ENCODE results near the gene ECEL1. TPM values are rescaled to one million over a fixed set of nuclear protein-coding genes. Genes with fewer than 3 reads are reported as not detected.
"Not testable (repeated sequence)": the region's sequence is repeated elsewhere in the genome, so short reads cannot be mapped to it uniquely, and the experiment has no call there.

Gene ECEL1
- total RNA-seq, 4 donors from 2014 or later: 0.10 to 0.39 TPM; not detected in 2

DNA sequence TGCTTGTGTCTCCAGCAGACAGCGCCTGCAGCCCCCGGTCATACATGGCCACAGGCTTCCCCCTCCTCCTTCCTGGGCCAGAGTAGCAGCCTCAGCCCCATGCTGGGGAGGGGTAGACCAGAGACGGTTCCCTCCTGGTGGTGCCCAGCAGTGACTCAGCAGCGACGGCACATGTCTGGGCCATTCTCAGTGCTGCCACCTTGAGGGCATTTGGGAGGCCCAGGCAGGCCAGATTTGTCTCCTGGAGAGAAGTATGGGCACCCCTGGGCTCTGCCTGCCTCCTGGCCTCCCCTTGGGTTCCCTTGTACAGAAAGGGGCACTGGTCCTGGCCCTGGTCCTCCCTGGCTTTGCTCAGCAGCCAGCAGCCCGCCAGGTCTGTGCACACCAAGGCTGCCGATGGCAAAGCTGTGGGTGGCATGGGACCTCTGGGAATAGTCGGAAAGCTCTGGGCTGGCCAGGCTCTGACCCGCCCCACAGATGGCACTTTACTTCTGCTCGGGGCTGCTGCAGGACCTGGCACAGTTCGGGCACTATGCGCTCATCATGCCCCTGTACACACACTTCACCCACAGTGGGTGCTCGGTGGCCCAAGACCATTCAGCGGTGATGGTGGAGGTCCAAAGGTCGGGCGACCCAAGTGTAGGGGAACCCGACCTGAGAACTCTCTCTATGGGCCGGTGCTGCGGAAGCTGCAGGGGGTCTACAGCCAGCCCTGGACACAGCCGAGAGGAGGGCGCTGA, 43.1 kb downstream of the ECEL1 start:
- intact Hi-C loops (cut with DNase I; ENCODE audit: low total_unique reads): loop anchor here (5.0 kb wide), 1 partner anchor 537 kb away; no protein-coding TSS in a partner anchor

DNA sequence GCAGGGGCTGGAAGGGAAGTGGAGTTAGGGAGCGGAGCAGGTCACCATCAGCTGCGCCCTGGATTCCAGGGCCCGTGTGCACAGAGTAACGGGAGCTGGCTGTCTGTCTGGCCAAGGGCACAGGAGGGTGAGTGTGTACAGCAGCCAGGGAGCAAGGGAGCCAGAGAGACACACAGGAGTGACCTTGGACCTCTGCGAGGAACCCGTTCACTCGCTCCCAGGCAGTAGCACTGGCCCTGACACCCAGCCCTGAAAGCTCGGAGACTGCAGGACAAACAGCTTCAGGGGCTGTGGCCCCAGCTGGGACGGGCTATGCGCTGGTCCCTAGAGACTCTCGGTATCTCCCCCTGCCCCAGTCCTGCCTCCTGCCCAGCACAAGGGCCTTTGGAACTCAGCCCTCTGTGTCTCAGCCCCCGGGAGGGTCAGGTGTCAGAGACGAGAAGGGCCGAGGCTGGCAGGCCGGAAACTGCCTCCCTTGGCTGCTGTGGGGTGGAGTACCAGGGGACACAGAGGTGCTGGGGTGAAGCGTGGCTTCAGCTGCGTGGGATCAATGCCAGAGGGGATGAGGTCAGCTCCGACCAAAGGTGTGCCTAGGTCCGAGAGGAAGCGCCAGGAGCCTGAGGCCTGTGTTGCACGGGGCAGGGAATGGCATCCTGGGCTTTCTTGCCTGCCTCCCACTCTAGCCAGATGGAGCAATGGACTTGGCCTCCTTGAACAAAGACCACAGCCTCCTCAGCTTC, 43.8 kb downstream of the ECEL1 start:
- H3K4me3 ChIP-seq (ENCODE audit: low read depth, poor library complexity, severe bottlenecking): not testable (repeated sequence)
- intact Hi-C loops (cut with DNase I; ENCODE audit: low total_unique reads): loop anchor here (5.0 kb wide), 1 partner anchor 537 kb away; no protein-coding TSS in a partner anchor
- WGBS, 2 donors: 56 to 64% methylated on average over 6 to 16 of the region's 21 CpGs
- peak in 1 of 2 donors; percentile 62 for DNase-seq (ENCODE audit: low spot score in 2 of 2)

More for the DNA sequence above, 43.1 kb downstream of the ECEL1 start:
- no peak for TF ChIP-seq POLR2A (IDR thresholded peaks at IDR 0.05)
- TF ChIP-seq, protein P1, sequence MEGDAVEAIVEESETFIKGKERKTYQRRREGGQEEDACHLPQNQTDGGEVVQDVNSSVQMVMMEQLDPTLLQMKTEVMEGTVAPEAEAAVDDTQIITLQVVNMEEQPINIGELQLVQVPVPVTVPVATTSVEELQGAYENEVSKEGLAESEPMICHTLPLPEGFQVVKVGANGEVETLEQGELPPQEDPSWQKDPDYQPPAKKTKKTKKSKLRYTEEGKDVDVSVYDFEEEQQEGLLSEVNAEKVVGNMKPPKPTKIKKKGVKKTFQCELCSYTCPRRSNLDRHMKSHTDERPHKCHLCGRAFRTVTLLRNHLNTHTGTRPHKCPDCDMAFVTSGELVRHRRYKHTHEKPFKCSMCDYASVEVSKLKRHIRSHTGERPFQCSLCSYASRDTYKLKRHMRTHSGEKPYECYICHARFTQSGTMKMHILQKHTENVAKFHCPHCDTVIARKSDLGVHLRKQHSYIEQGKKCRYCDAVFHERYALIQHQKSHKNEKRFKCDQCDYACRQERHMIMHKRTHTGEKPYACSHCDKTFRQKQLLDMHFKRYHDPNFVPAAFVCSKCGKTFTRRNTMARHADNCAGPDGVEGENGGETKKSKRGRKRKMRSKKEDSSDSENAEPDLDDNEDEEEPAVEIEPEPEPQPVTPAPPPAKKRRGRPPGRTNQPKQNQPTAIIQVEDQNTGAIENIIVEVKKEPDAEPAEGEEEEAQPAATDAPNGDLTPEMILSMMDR (IDR thresholded peaks at IDR 0.05): no peak
- H3K4me3 ChIP-seq (ENCODE audit: low read depth, poor library complexity, severe bottlenecking): no peak overlapping the region
- WGBS, 2 donors: 71 to 74% methylated on average over 18 to 19 of the region's 21 CpGs
- peak in 1 of 2 donors; percentile 81 for DNase-seq (ENCODE audit: low spot score in 2 of 2)

DNA sequence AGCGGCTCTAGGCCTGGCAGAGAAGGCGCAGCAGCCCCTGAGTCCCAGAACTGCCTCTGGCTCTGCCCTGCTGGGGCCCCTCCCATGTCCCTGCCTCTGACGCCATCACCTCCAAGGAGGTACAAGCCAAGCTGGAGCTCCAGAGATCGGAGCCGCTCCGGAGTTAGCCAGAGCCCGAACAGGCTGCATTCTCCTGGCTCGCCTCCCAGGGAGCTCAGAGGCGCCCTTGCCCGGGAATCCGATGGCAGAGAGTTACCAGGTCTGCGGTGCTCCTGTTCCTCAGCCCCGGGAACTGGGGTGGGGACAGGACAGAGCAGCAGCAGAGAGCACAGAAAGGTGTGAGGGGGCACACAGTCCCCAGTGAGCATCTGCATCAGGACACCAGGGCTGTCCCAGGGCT, 44.6 kb downstream of the ECEL1 start:
- WGBS, 2 donors: 76% methylated on average over 5 of the region's 13 CpGs; no CpG with 5 or more reads in 1 of the 2 donors
- intact Hi-C loops (cut with DNase I; ENCODE audit: low total_unique reads): loop anchor here (5.0 kb wide), 1 partner anchor 536 kb away; no protein-coding TSS in a partner anchor
- peak in 1 of 2 donors; percentile 57 for DNase-seq (ENCODE audit: low spot score in 2 of 2)
- not testable (repeated sequence) for H3K4me3 ChIP-seq (ENCODE audit: low read depth, poor library complexity, severe bottlenecking)

DNA sequence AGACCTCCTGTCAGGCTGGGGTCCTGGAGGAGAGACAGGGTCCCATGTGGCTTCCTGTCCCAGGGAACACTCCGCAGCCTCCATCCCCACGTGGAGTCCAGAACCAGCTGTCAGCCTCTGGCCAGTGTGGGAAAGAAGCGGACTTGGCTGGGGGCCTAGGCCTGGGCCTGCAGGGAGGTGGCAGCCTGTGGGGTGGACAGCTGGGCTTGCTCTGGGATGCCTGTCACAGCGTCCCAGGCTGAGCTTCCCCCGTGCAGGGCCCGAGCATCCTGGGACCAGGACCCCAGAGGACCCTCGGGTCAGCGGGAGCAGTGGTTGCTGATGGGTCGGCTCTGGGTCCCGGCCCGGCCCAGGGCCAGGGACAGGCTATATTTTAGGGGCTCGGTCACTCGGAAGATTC, 45.2 kb downstream of the ECEL1 start:
- peak in 1 of 2 donors; percentile 61 for DNase-seq (ENCODE audit: low spot score in 2 of 2)
- H3K4me3 ChIP-seq (ENCODE audit: low read depth, poor library complexity, severe bottlenecking): not testable (repeated sequence)
- 62 to 80% methylated on average over 6 to 10 of the region's 13 CpGs for WGBS, 2 donors
- intact Hi-C loops (cut with DNase I; ENCODE audit: low total_unique reads): loop anchor here (5.0 kb wide), 1 partner anchor 535 kb away; no protein-coding TSS in a partner anchor

DNA sequence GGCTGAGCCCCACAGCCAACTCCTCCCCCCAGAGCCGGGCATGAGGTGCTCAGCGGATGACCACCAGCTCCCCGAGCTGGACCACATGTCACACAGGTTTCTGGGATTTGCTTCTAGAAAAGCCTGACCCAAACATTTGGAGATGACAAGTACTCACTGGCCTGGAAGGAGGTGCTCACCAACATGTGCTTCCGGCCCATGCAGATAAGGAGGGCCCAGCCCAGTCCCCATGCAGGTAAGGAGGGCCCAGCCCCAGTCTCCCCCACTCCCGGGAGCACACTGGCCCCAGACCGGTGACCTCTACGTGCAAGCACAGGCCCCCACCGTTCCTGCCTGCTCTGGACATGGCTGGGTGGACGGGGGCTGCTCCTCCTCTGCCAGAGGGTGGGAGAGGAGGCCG, 45.7 kb downstream of the ECEL1 start:
- WGBS, 2 donors: 81 to 94% methylated on average over 4 of the region's 10 CpGs
- intact Hi-C loops (cut with DNase I; ENCODE audit: low total_unique reads): loop anchor here (5.0 kb wide), 1 partner anchor 535 kb away; no protein-coding TSS in a partner anchor

DNA sequence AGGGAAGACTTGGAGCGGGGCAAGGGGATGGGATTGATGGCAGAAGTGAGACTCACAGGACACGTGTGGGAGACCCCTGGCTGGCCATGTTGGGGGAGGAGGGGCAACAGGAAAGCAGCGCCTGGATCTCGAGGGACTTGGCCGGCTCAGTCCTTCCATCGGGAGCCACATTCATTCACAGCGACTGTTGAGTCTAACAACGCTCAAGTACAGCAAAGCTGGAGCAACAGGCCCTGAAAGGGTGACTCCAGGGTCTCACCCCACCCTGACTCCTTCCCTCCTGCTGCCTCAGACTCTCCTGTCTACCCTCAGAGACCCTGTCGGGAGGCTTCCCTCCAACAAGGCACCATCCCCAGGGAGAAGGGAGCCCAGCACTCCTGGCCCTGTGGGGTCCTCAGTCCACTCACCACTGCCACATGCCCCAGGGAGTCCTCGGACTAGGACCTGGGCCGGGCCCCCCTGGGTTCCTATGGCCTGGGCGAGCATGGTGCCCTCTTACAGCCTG, 46.4 kb downstream of the ECEL1 start:
- WGBS, 2 donors: 67 to 69% methylated on average over 9 to 10 of the region's 12 CpGs
- intact Hi-C loops (cut with DNase I; ENCODE audit: low total_unique reads): loop anchor here (5.0 kb wide), 1 partner anchor 534 kb away; no protein-coding TSS in a partner anchor
- H3K4me3 ChIP-seq (ENCODE audit: low read depth, poor library complexity, severe bottlenecking): no peak overlapping the region
- no peak for DNase-seq (ENCODE audit: low spot score in 2 of 2)
- no peak for TF ChIP-seq POLR2A (IDR thresholded peaks at IDR 0.05)
- TF ChIP-seq, protein P1 (IDR thresholded peaks at IDR 0.05): no peak

More for the DNA sequence above, 45.7 kb downstream of the ECEL1 start:
- H3K4me3 ChIP-seq (ENCODE audit: low read depth, poor library complexity, severe bottlenecking): not testable (repeated sequence)
- DNase-seq (ENCODE audit: low spot score in 2 of 2): peak in 1 of 2 donors; percentile 65

DNA sequence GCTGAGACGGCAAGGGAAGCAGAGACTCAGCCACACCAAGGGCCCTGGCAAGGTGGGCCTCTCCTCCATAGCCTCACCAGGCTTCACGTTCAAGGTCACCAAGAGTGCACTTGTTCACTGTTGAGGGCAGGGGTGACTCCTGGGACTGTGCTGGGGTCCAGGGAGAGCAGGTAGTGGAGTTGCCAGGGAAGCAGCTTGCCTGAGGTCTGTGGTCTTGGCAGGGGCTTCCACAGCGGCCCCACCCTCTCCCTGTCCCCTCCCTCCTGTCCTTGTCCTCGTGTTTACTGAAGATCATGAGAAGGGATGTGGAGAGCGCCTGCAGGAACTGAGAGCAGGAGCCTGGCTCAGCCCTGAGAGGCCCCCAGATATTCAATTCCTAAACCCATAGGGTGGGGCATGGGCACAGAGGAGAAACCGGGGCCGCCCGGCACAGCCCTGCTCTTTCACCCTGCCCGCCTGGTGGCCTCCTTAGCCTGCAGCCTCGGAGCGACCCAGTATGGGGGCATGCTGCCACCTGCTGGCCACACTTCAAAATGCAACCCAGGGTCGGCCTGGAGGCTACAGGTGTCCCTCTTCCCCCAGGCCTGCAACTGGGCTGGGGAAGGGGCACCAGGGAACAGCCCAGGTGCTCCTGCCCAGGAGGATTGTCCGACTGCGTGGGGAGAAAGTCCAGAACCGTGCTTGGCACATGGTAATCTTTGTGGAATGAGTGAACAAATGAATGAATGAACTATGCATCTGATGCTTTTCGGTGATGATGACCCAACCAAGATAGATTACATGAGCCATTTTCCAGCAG, 47.2 kb downstream of the ECEL1 start:
- intact Hi-C loops (cut with DNase I; ENCODE audit: low total_unique reads): loop anchor here (5.0 kb wide), 1 partner anchor 533 kb away; no protein-coding TSS in a partner anchor
- 15 to 23% methylated on average over 12 to 14 of the region's 16 CpGs for WGBS, 2 donors
- DNase-seq (ENCODE audit: low spot score in 2 of 2): peak; percentile 71 to 97
- H3K4me3 ChIP-seq (ENCODE audit: low read depth, poor library complexity, severe bottlenecking): not testable (repeated sequence)
- TF ChIP-seq, protein P1 (IDR thresholded peaks at IDR 0.05): peak in 1 of 3 donors; percentile 94
